GM23248 (cell line): ENCODE results near the gene INAFM1. TPM values are rescaled to one million over a fixed set of nuclear protein-coding genes. Genes with fewer than 3 reads are reported as not detected.

ENCODE experiments used
- DNase-seq: peaks from one replicate; pipeline ENCODE4 v3.0.0-alpha.2; 2015
- H2AFZ ChIP-seq: fragments of 200-600 bp; sonication (generic); 2 replicates; pipeline ENCODE4 v1.6.1; 2016; ENCODE audit warnings: antibody characterized with exemption
- H3F3A ChIP-seq: fragments of 200-600 bp; sonication (generic); 2 replicates; pipeline ENCODE4 v1.6.1; 2016; ENCODE audit warnings: mild to moderate bottlenecking, antibody characterized with exemption, mixed run types; ENCODE audit not compliant: insufficient read depth
- H3K27ac ChIP-seq: fragments of 200-600 bp; sonication (generic); 2 replicates; pipeline ENCODE4 v1.5.1; 2016; ENCODE audit warnings: mild to moderate bottlenecking
- H3K27me3 ChIP-seq: fragments of 200-600 bp; sonication (generic); replicated peaks from 2 replicates; pipeline ENCODE4 v1.6.1; 2016; ENCODE audit warnings: mild to moderate bottlenecking; ENCODE audit not compliant: insufficient read depth
- H3K36me3 ChIP-seq: fragments of 200-600 bp; sonication (generic); 2 replicates; pipeline ENCODE4 v1.6.1; 2016; ENCODE audit warnings: low read depth, mild to moderate bottlenecking
- H3K4me1 ChIP-seq: fragments of 200-600 bp; sonication (generic); 2 replicates; pipeline ENCODE4 v1.6.1; 2016; ENCODE audit warnings: mild to moderate bottlenecking; ENCODE audit not compliant: insufficient read depth
- H3K4me2 ChIP-seq: fragments of 200-600 bp; sonication (generic); one replicate; pipeline ENCODE4 v1.6.1; 2016; ENCODE audit warnings: mild to moderate bottlenecking; ENCODE audit not compliant: unreplicated experiment
- H3K4me3 ChIP-seq: fragments of 200-600 bp; sonication (generic); 2 replicates; pipeline ENCODE4 v1.5.1; 2016; ENCODE audit warnings: mild to moderate bottlenecking
- H3K79me2 ChIP-seq: fragments of 200-600 bp; sonication (generic); 2 replicates; pipeline ENCODE4 v1.6.1; 2016; ENCODE audit warnings: mild to moderate bottlenecking; ENCODE audit not compliant: insufficient read depth
- H3K9ac ChIP-seq: fragments of 200-600 bp; sonication (generic); 2 replicates; pipeline ENCODE4 v1.6.1; 2016; ENCODE audit warnings: mild to moderate bottlenecking
- H3K9me2 ChIP-seq: fragments of 200-600 bp; sonication (generic); 2 replicates; pipeline ENCODE4 v1.6.1; 2016; ENCODE audit warnings: mixed run types, mild to moderate bottlenecking, moderate library complexity; ENCODE audit not compliant: insufficient read depth
- H3K9me3 ChIP-seq: fragments of 200-600 bp; sonication (generic); one replicate; pipeline ENCODE4 v1.6.1; 2017; ENCODE audit warnings: low read depth
- H4K20me1 ChIP-seq: fragments of 200-600 bp; sonication (generic); 2 replicates; pipeline ENCODE4 v1.6.0; 2016; ENCODE audit not compliant: insufficient read depth
- EZH2 ChIP-seq: fragments of 200-600 bp; sonication (generic); IDR thresholded peaks from 2 replicates; pipeline ENCODE4 v1.6.1; 2018; ENCODE audit warnings: antibody characterized with exemption, mild to moderate bottlenecking; ENCODE audit not compliant: insufficient read depth, poor library complexity, severe bottlenecking
- EZH2phosphoT487 ChIP-seq: fragments of 200-600 bp; sonication (generic); IDR thresholded peaks from 2 replicates; pipeline ENCODE4 v1.6.1; 2018; ENCODE audit warnings: antibody characterized with exemption, moderate library complexity, mild to moderate bottlenecking, low read depth; ENCODE audit not compliant: insufficient read depth
- WGBS, 2 experiments: methylation state at CpG; one replicate each; pipeline ENCODE4 v1.1.6; 2015 to 2017; ENCODE audit warnings: low lambda C conversion rate in 2 of 2, low coverage in 1 of 2; ENCODE audit errors: missing lambda C conversion rate in 2 of 2; 5-methylcytosine and 5-hydroxymethylcytosine counted together
- in situ Hi-C: fragments of 300-500 bp; cut with MboI; formaldehyde crosslinking; loops from 2 replicates; pipeline ENCODE4 v1.15.0; 2020
- polyA plus RNA-seq: library from polyadenylated mRNA; unstranded; fragments of >200 nt; fragmentation: Nextera tagmentation; extraction: Ambion mirVana; gene quantifications from 2 replicates; pipeline ENCODE4 v1.2.1, GENCODE V29; 2016
- total RNA-seq: library from RNA; depleted of rRNA; stranded (reverse); fragments of >200 nt; shearing (Covaris generic); gene quantifications from 2 replicates; pipeline ENCODE4 v1.2.3, GENCODE V29; 2014

INAFM1 gene
- total and polyA plus RNA-seq, 2 experiments from 2014 or later: 5.2 to 14.1 TPM

- Histone ChIP-seq H3K36me3 (no peaks in the 10 kb centered on the region), H3K4me1 (0 out of 2 replicates have a peak, but pooled peaks cover 10% of the 10 kb centered on the region), H3K4me3 (peak overlapping the region; percentile 76), H2AFZ (peak overlapping the region; percentile 79), H3K27me3 (no peaks in the 10 kb centered on the region), H3K4me2 (peak overlapping the region; percentile 74), H4K20me1 (no peaks in the 10 kb centered on the region), H3K27ac (peak overlapping the region; percentile 89), H3K79me2 (peaks cover 27% of the 10 kb centered on the region), H3K9me2 (no peaks in the 10 kb centered on the region), H3K9ac (peak overlapping the region; percentile 85), H3F3A (peaks cover 28% of the 10 kb centered on the region), H3K9me3 (no peaks in the 10 kb centered on the region)
- peak; percentile 88 for DNase-seq
- in situ Hi-C loops: no loop called here
- TF ChIP-seq EZH2phosphoT487: no peak
- no peak for TF ChIP-seq EZH2
- WGBS, 2 experiments: 13% methylated on average over 16 of the region's 16 CpGs
These were observed 42.1 kb upstream of the INAFM1 start for GRCh38 chr19:47232422-47233211.

DNA sequence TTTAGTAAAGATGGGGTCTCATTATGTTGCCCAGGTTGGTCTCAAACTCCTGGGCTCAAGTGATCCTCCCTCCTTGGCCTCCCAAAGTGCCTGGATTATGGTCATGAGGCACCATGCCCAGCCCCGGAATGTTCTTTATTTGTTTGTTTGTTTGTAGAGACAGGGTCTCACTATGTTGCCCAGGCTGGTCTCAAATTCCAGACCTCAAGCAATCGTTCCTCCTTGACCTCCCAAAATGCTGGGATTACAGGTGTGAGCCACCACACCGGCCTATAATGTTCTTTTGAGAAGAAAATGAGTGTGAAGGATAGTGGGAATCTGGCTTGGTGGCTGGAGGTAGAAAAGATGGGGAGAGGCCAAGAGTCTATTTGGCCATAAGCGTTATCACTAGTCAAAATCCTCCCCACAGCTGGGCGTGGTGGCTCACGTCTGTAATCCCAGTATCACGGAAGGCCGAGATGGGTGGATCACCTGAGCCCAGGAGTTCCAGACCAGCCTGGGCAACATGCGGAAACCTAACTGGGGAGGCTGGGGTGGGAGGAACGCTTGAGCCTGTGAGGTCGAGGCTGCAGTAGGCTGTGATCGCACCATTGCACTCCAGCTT, 38.5 kb upstream of the INAFM1 start:
- Histone ChIP-seq H3F3A (peaks cover 24% of the 10 kb centered on the region), H3K4me3 (no peak overlapping the region), H3K27ac (no peak overlapping the region), H3K9me2 (no peaks in the 10 kb centered on the region), H3K4me1 (peaks cover 14% of the 10 kb centered on the region; the same call in 1 of the 2 replicates), H3K9me3 (no peaks in the 10 kb centered on the region), H3K36me3 (no peaks in the 10 kb centered on the region), H3K79me2 (no peaks in the 10 kb centered on the region), H3K4me2 (no peak overlapping the region), H2AFZ (no peak overlapping the region), H3K27me3 (no peaks in the 10 kb centered on the region), H4K20me1 (no peaks in the 10 kb centered on the region), H3K9ac (no peak overlapping the region)
- DNase-seq: no peak
- TF ChIP-seq EZH2: no peak
- no peak for TF ChIP-seq EZH2phosphoT487
- in situ Hi-C loops: no loop called here
- WGBS, 2 experiments: 88% methylated on average over 12 of the region's 12 CpGs

- no peaks in the 10 kb centered on the region for H3K36me3 ChIP-seq
- peak; percentile 29 for DNase-seq
- H3F3A ChIP-seq: peaks cover 23% of the 10 kb centered on the region
- no peak for TF ChIP-seq EZH2phosphoT487
- TF ChIP-seq EZH2: no peak
- peak overlapping the region; percentile 47; the same call in 1 of the 2 replicates for H2AFZ ChIP-seq
- no peaks in the 10 kb centered on the region for H3K27me3 ChIP-seq
- H3K79me2 ChIP-seq: no peaks in the 10 kb centered on the region
- H3K4me2 ChIP-seq: peak overlapping the region; percentile 18
- H3K9me3 ChIP-seq: no peaks in the 10 kb centered on the region
- H3K9me2 ChIP-seq: no peaks in the 10 kb centered on the region
- peak overlapping the region; percentile 51; the same call in 1 of the 2 replicates for H3K4me3 ChIP-seq
- peaks cover 14% of the 10 kb centered on the region for H3K4me1 ChIP-seq
- in situ Hi-C loops: no loop called here
- H3K9ac ChIP-seq: no peak overlapping the region
- no peak overlapping the region for H3K27ac ChIP-seq
- H4K20me1 ChIP-seq: no peaks in the 10 kb centered on the region
- 30 to 37% methylated on average over 11 to 12 of the region's 16 CpGs for WGBS, 2 experiments
These were observed 35.5 kb upstream of the INAFM1 start for GRCh38 chr19:47239152-47239551.

DNA sequence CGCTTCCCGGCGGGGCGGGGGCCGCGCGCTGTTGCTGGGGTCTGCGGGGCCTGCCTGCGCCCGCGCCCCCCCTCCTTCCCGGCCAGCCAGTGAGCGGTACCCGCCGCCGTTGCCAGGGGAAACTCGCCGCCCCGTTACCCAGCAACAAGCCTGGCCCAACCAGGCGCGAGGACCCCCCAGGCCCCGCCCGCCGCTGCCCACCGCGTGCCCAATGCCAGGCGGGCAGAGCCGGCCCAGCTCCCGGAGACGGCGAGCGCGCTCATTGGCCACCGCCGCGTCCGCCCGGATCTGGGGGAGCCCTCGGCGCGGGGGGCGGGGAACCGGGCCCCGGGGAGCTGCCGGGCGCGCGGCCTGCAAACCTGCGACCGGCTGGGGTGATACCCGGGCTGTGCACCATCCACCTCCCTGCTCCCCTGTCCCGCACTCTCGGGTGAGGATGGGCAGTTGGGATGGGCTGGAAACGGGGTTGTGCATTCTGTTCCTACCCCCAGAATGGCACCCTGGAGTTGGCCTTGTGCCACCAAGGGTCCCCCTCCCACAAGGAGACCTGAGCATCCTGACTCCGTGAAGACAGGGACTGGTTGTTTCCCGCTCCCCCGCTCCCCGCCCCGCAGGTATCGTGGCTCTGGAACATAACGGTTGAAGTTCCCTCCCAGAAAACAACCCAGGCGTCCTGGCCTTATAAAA, 34.9 kb upstream of the INAFM1 start:
- peak overlapping the region; percentile 51 for H3K4me3 ChIP-seq
- peak overlapping the region; percentile 47 for H2AFZ ChIP-seq
- H3K27me3 ChIP-seq: no peaks in the 10 kb centered on the region
- peak overlapping the region; percentile 18 for H3K4me2 ChIP-seq
- H3K79me2 ChIP-seq: no peaks in the 10 kb centered on the region
- H3K36me3 ChIP-seq: no peaks in the 10 kb centered on the region
- H3K9me3 ChIP-seq: no peaks in the 10 kb centered on the region
- TF ChIP-seq EZH2 (no peak), EZH2phosphoT487 (no peak)
- peaks cover 14% of the 10 kb centered on the region for H3K4me1 ChIP-seq
- no peaks in the 10 kb centered on the region for H3K9me2 ChIP-seq
- no peaks in the 10 kb centered on the region for H4K20me1 ChIP-seq
- in situ Hi-C loops: no loop called here
- H3F3A ChIP-seq: peaks cover 23% of the 10 kb centered on the region
- H3K27ac ChIP-seq: no peak overlapping the region
- DNase-seq: peak; percentile 60
- H3K9ac ChIP-seq: no peak overlapping the region
- 6 to 8% methylated on average over 27 to 34 of the region's 62 CpGs for WGBS, 2 experiments
